ENCODE data around the gene CD164. TPM values are rescaled to one million over a fixed set of nuclear protein-coding genes. Genes with fewer than 3 reads are reported as not detected.
A peak's percentile ranks its signal among the peaks of the same experiment; 100 is the strongest.

CD164 gene
- total and polyA plus RNA-seq, 2 of the 4 experiments (the other 2 are of a cell fraction), result 146 to 150 TPM

- POLR2A ChIA-PET (ENCODE audit: unreplicated experiment), result no interaction called here
- in situ Hi-C loops (cut with MboI; ENCODE audit: low sequenced_read_pairs), result loop anchor here (25.0 kb wide), 2 partner anchors 207 to 857 kb away; no protein-coding TSS in a partner anchor
Observed at GRCh38 chr6:109393886-109394281, 11.6 kb upstream of the CD164 start.

More at GRCh38 chr6:109393886-109394281, 11.6 kb upstream of the CD164 start:
- H3K23ac ChIP-seq (ENCODE audit: low read depth, low read length), result no peak overlapping the region
- no peak overlapping the region for H3K4me3 ChIP-seq (ENCODE audit: insufficient read depth, low read depth, low read length)
- H3K18ac ChIP-seq (ENCODE audit: low read depth, low read length), result no peak overlapping the region
- H3K4ac ChIP-seq (ENCODE audit: low read depth, low read length), result no peak overlapping the region
- no peaks in the 10 kb centered on the region for H3K36me3 ChIP-seq (ENCODE audit: control insufficient read depth, insufficient read depth, low read length)
- BruUV-seq (replicated peaks), result no TSS peak
- no peak overlapping the region for H2BK15ac ChIP-seq (ENCODE audit: low read depth, low read length)
- TF ChIP-seq MXI1 (IDR thresholded peaks at IDR 0.05; ENCODE audit: borderline replicate concordance, low read depth, low read length) (no peak), FOS (IDR thresholded peaks at IDR 0.05; ENCODE audit: low read depth, low read length) (peak; percentile 29; the same call in 1 of the 2 replicates)
- no peak overlapping the region for H2BK120ac ChIP-seq (ENCODE audit: low read depth, low read length)
- H4K20me1 ChIP-seq (ENCODE audit: insufficient read depth, low read length), result no peaks in the 10 kb centered on the region
- no peak overlapping the region for H3K27ac ChIP-seq (ENCODE audit: insufficient read depth, low read length)
- DNase-seq, result peak; percentile 22
- intact Hi-C loops (cut with micrococcal nuclease), result no loop called here
- no peaks in the 10 kb centered on the region for H3K79me1 ChIP-seq (ENCODE audit: low read depth in 1 of 2, low read length in 2 of 2)
- H4K91ac ChIP-seq (ENCODE audit: insufficient read depth, low read depth, low read length), result no peak overlapping the region
- H3K9me1 ChIP-seq (ENCODE audit: insufficient read depth, low read length), result no peaks in the 10 kb centered on the region
- H2BK5ac ChIP-seq (ENCODE audit: low read depth, low read length, poor library complexity, severe bottlenecking), result no peak overlapping the region
- no peak overlapping the region for H4K8ac ChIP-seq (ENCODE audit: low read depth in 2 of 2, low read length in 2 of 2)
- peak; percentile 47; the same call in 1 of the 2 replicates for ATAC-seq (ENCODE audit: low read depth)
- no peak overlapping the region for H2BK20ac ChIP-seq (ENCODE audit: low read depth, low read length)
- no peak overlapping the region for H3K56ac ChIP-seq (ENCODE audit: extremely low read depth, insufficient read depth, low read length)
- H2AFZ ChIP-seq (replicated peaks; ENCODE audit: low read length, poor library complexity), result no peak overlapping the region
- H3K4me1 ChIP-seq (ENCODE audit: control insufficient read depth, insufficient read depth, low read length), result no peaks in the 10 kb centered on the region
- peaks cover 15% of the 10 kb centered on the region for H3K27me3 ChIP-seq (ENCODE audit: control insufficient read depth, insufficient read depth, low read length)
- H3K14ac ChIP-seq (replicated peaks; ENCODE audit: low read depth, low read length), result no peak overlapping the region
- dilution Hi-C loops (cut with HindIII; ENCODE audit: low sequenced_read_pairs, unreplicated experiment), result no loop called here
- CTCF ChIA-PET, result interaction anchor here (0.7 to 0.8 kb wide), 2 partner anchors 13 to 18 kb away, joined by 3 read pairs; no protein-coding TSS in a partner anchor
- no peak overlapping the region for H2AK9ac ChIP-seq (replicated peaks; ENCODE audit: low read depth, low read length, poor library complexity)
- WGBS, 2 experiments (ENCODE audit: extremely low coverage in 2 of 2, insufficient read length in 1 of 2), result no CpG with 5 or more reads among the region's 2 CpGs
- no peak overlapping the region for H4K5ac ChIP-seq (ENCODE audit: low read depth, low read length)
- no peak overlapping the region for H2AK5ac ChIP-seq (ENCODE audit: low read depth, low read length)
- no peaks in the 10 kb centered on the region for H3K9me3 ChIP-seq (ENCODE audit: control insufficient read depth, insufficient read depth, low read length)
- no peak overlapping the region for H3K9ac ChIP-seq (ENCODE audit: low read depth, low read length)
- H3K4me2 ChIP-seq (ENCODE audit: low read depth, low read length), result no peak overlapping the region
